PFSK-1 (cell line): ENCODE data around the gene IRF2.

Experiments
- POLR2AphosphoS5 ChIP-seq: IDR thresholded peaks from 2 replicates; pipeline ENCODE4 v1.6.1; 2012; ENCODE audit warnings: low read depth, mild to moderate bottlenecking, control low read depth, low read length, moderate library complexity
- SIN3A ChIP-seq: IDR thresholded peaks from 2 replicates; pipeline ENCODE4 v1.6.1; 2012; ENCODE audit warnings: mild to moderate bottlenecking, low read length, moderate library complexity, borderline replicate concordance; ENCODE audit not compliant: insufficient read depth
- TAF1 ChIP-seq: IDR thresholded peaks from 2 replicates; pipeline ENCODE4 v1.6.1; 2012; ENCODE audit warnings: low read length, control low read depth, borderline replicate concordance; ENCODE audit not compliant: insufficient read depth
- TF ChIP-seq, protein P1 (sequence below), 2 experiments: IDR thresholded peaks; 2 replicates each; pipeline versions ENCODE4 v1.6.1 to v1.8.0; 2011 to 2012; ENCODE audit warnings: low read depth in 2 of 2, low read length in 2 of 2, control low read depth in 1 of 2, inconsistent platforms in 1 of 2, mild to moderate bottlenecking in 1 of 2, moderate library complexity in 1 of 2; ENCODE audit not compliant: insufficient read depth in 1 of 2

DNA sequence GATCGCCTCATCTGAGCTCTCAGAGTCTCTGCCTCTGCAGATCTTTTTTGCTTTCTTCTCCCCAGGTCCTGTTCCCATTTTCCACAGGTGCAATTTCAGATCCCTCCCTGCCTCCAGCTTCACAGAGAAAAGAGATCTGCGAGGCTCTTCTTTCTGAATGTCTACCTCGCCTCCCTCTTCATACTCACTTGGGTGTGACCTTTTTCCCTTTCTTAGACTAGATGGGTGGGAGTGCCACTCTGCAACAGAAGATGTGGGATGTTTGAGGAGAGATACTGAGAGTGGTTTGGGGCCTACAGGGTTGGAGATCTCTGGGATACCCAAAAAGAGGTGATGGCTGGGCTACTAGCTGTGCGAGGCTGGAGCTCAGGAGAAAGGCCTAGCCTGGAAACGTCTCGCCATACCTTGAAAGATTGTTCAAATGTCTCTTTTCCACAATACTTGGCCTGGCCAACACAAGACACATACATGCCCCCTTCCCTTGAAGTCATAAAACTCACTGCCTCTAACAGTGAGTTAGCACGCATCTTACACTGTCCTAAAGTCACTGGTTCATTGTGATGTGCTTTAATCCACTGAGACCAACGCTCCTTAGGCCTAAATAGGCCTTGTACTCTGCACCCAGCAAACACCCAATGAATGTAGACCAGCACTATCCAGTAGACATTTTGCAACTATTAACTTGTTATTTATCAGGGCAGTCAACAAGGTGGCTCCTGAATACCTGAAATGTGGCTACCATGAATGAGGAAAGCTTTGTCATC, 33.6 kb downstream of the IRF2 start:
- TF ChIP-seq POLR2AphosphoS5 (no peak), TAF1 (no peak), SIN3A (no peak)
- TF ChIP-seq, protein P1, sequence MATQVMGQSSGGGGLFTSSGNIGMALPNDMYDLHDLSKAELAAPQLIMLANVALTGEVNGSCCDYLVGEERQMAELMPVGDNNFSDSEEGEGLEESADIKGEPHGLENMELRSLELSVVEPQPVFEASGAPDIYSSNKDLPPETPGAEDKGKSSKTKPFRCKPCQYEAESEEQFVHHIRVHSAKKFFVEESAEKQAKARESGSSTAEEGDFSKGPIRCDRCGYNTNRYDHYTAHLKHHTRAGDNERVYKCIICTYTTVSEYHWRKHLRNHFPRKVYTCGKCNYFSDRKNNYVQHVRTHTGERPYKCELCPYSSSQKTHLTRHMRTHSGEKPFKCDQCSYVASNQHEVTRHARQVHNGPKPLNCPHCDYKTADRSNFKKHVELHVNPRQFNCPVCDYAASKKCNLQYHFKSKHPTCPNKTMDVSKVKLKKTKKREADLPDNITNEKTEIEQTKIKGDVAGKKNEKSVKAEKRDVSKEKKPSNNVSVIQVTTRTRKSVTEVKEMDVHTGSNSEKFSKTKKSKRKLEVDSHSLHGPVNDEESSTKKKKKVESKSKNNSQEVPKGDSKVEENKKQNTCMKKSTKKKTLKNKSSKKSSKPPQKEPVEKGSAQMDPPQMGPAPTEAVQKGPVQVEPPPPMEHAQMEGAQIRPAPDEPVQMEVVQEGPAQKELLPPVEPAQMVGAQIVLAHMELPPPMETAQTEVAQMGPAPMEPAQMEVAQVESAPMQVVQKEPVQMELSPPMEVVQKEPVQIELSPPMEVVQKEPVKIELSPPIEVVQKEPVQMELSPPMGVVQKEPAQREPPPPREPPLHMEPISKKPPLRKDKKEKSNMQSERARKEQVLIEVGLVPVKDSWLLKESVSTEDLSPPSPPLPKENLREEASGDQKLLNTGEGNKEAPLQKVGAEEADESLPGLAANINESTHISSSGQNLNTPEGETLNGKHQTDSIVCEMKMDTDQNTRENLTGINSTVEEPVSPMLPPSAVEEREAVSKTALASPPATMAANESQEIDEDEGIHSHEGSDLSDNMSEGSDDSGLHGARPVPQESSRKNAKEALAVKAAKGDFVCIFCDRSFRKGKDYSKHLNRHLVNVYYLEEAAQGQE (IDR thresholded peaks at IDR 0.05; ENCODE audit: insufficient read depth in 1 of 2, low read depth in 2 of 2, low read length in 2 of 2), result no peak
